Measurements from ENCODE around the gene ADK.

The ADK gene

GRCh38 chr10:74332398-74332797, 181.4 kb downstream of the ADK start:
- Histone ChIP-seq H3K4me3 (no peak overlapping the region), H3K4me1 (no peaks in the 10 kb centered on the region), H3K27ac (no peak overlapping the region), H3K27me3 (no peaks in the 10 kb centered on the region), H3K36me3 (no peaks in the 10 kb centered on the region), H3K9me3 (no peaks in the 10 kb centered on the region)
- no peak for TF ChIP-seq CTCF (IDR thresholded peaks at IDR 0.05)
- intact Hi-C loops (cut with DNase I; ENCODE audit: low total_unique reads), result no loop called here
- DNase-seq, result no peak

- intact Hi-C loops (cut with DNase I; ENCODE audit: low total_unique reads), result no loop called here
- H3K4me1 ChIP-seq, result no peaks in the 10 kb centered on the region
- TF ChIP-seq CTCF (IDR thresholded peaks at IDR 0.05), result no peak
- H3K27me3 ChIP-seq, result no peaks in the 10 kb centered on the region
- H3K9me3 ChIP-seq, result no peaks in the 10 kb centered on the region
- no peaks in the 10 kb centered on the region for H3K36me3 ChIP-seq
- no peak for DNase-seq
- H3K4me3 ChIP-seq, result no peak overlapping the region
- H3K27ac ChIP-seq, result no peak overlapping the region
These were observed 182.2 kb downstream of the ADK start for GRCh38 chr10:74333174-74333573.

GRCh38 chr10:74334221-74334620, 183.2 kb downstream of the ADK start:
- no peaks in the 10 kb centered on the region for H3K4me1 ChIP-seq
- H3K27me3 ChIP-seq, result no peaks in the 10 kb centered on the region
- no peak overlapping the region for H3K27ac ChIP-seq
- no peak for DNase-seq
- no peaks in the 10 kb centered on the region for H3K36me3 ChIP-seq
- no peak overlapping the region for H3K4me3 ChIP-seq
- no peaks in the 10 kb centered on the region for H3K9me3 ChIP-seq
- no peak for TF ChIP-seq CTCF (IDR thresholded peaks at IDR 0.05)
- intact Hi-C loops (cut with DNase I; ENCODE audit: low total_unique reads), result no loop called here

GRCh38 chr10:74335501-74335900, 184.5 kb downstream of the ADK start:
- intact Hi-C loops (cut with DNase I; ENCODE audit: low total_unique reads), result no loop called here
- no peak for DNase-seq
- Histone ChIP-seq H3K4me1 (no peaks in the 10 kb centered on the region), H3K27ac (no peak overlapping the region), H3K4me3 (no peak overlapping the region), H3K27me3 (no peaks in the 10 kb centered on the region), H3K9me3 (no peaks in the 10 kb centered on the region), H3K36me3 (no peaks in the 10 kb centered on the region)
- TF ChIP-seq CTCF (IDR thresholded peaks at IDR 0.05), result no peak

GRCh38 chr10:74337330-74338016, 186.5 kb downstream of the ADK start:
- no peak overlapping the region for H3K4me3 ChIP-seq
- H3K9me3 ChIP-seq, result no peaks in the 10 kb centered on the region
- intact Hi-C loops (cut with DNase I; ENCODE audit: low total_unique reads), result no loop called here
- DNase-seq, result no peak
- TF ChIP-seq CTCF (IDR thresholded peaks at IDR 0.05), result no peak
- no peak overlapping the region for H3K27ac ChIP-seq
- H3K36me3 ChIP-seq, result no peaks in the 10 kb centered on the region
- H3K4me1 ChIP-seq, result no peaks in the 10 kb centered on the region
- H3K27me3 ChIP-seq, result no peaks in the 10 kb centered on the region

GRCh38 chr10:74342991-74343390, 192.0 kb downstream of the ADK start:
- H3K9me3 ChIP-seq, result peaks cover 0 to 16% (median 0%) of the 10 kb centered on the region in 3 donors
- no peaks in the 10 kb centered on the region for H3K4me1 ChIP-seq
- no peaks in the 10 kb centered on the region for H3K27me3 ChIP-seq
- TF ChIP-seq CTCF (IDR thresholded peaks at IDR 0.05), result no peak
- H3K4me3 ChIP-seq, result no peak overlapping the region
- H3K36me3 ChIP-seq, result peaks cover 0 to 14% (median 8%) of the 10 kb centered on the region in 3 donors
- no peak overlapping the region for H3K27ac ChIP-seq
- intact Hi-C loops (cut with DNase I; ENCODE audit: low total_unique reads), result no loop called here
- DNase-seq, result no peak
